HCT116 (cell line): ENCODE data around the gene MAP3K12.

Source experiments
- CEBPB ChIP-seq: IDR thresholded peaks from 2 replicates; pipeline ENCODE4 v1.6.1; 2012; ENCODE audit warnings: low read depth
- EGR1 ChIP-seq: IDR thresholded peaks from 2 replicates; pipeline ENCODE4 v1.6.1; 2012; ENCODE audit warnings: low read depth
- EZH2 ChIP-seq: fragments of 200-600 bp; sonication (generic); IDR thresholded peaks from 2 replicates; pipeline ENCODE4 v1.6.1; 2017; ENCODE audit warnings: antibody characterized with exemption, mixed run types
- JUND ChIP-seq: IDR thresholded peaks from 2 replicates; pipeline ENCODE4 v1.6.1; 2012
- POLR2A ChIP-seq: IDR thresholded peaks from 2 replicates; pipeline ENCODE4 v1.7.0; 2011; ENCODE audit warnings: borderline replicate concordance; ENCODE audit not compliant: insufficient read depth, insufficient read length; ENCODE audit errors: extremely low read depth
- POLR2AphosphoS5 ChIP-seq: IDR thresholded peaks from 2 replicates; pipeline ENCODE4 v1.6.1; 2011; ENCODE audit warnings: mild to moderate bottlenecking, low read depth, low read length, moderate library complexity
- RAD21 ChIP-seq: IDR thresholded peaks from 2 replicates; pipeline ENCODE4 v1.6.1; 2012; ENCODE audit warnings: low read depth, mild to moderate bottlenecking
- SIN3A ChIP-seq: IDR thresholded peaks from 2 replicates; pipeline ENCODE4 v1.6.1; 2012; ENCODE audit warnings: low read depth
- TCF7L2 ChIP-seq: IDR thresholded peaks from 2 replicates; pipeline ENCODE4 v1.7.0; 2011; ENCODE audit warnings: borderline replicate concordance, inconsistent platforms; ENCODE audit not compliant: insufficient read depth, insufficient read length; ENCODE audit errors: extremely low read depth
- YY1 ChIP-seq: IDR thresholded peaks from 2 replicates; pipeline ENCODE4 v1.6.1; 2011; ENCODE audit warnings: low read length, low read depth, moderate library complexity, mild to moderate bottlenecking; ENCODE audit not compliant: insufficient replicate concordance; ENCODE audit errors: extremely low read depth
- ZFX ChIP-seq: fragments of 450-650 bp; IDR thresholded peaks from 2 replicates; pipeline ENCODE4 v1.6.1; 2017
- TF ChIP-seq, protein P1 (sequence below), 3 experiments: fragments of 200-600 bp in 1 of 3; sonication (generic) in 1 of 3; IDR thresholded peaks in 2 of 3; conservative IDR thresholded peaks in 1 of 3; 2 replicates each; pipeline ENCODE4 v1.5.1; 2012 to 2017; ENCODE audit warnings: low read depth in 2 of 3, low read length in 2 of 3, antibody characterized with exemption in 1 of 3, borderline replicate concordance in 1 of 3, control low read depth in 1 of 3, mild to moderate bottlenecking in 1 of 3, mixed read lengths in 1 of 3, mixed run types in 1 of 3, moderate library complexity in 1 of 3; ENCODE audit not compliant: insufficient read depth in 1 of 3
- TF ChIP-seq, protein P2 (sequence below): IDR thresholded peaks from 2 replicates; pipeline ENCODE4 v1.6.1; 2012
- TF ChIP-seq, protein P3 (sequence below): IDR thresholded peaks from 2 replicates; pipeline ENCODE4 v1.6.1; 2012

DNA sequence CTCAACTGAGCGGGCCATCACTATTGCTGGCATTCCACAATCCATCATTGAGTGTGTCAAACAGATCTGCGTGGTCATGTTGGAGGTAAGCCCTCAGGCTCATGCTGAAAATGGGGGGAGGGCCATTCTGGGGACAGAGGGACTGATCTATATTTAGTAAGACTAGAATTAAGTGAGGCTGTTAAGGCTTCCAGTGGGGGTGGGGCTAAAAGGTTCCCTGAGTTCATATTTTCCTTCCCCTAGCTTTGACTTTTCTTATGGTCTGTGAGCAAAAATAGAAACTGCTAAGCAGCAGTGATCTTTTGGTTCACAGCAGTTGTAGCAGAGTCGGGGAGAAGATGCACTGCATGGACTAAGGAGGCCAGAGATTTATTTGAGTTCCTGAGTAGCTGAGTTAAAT lies 38.2 kb downstream of the MAP3K12 start:
- TF ChIP-seq EGR1 (no peak), RAD21 (no peak), EZH2 (no peak), CEBPB (no peak), TCF7L2 (no peak), POLR2A (no peak), ZFX (no peak), YY1 (no peak), POLR2AphosphoS5 (no peak; the same call in 1 of the 2 replicates), SIN3A (no peak), JUND (no peak)
- TF ChIP-seq, protein P1, sequence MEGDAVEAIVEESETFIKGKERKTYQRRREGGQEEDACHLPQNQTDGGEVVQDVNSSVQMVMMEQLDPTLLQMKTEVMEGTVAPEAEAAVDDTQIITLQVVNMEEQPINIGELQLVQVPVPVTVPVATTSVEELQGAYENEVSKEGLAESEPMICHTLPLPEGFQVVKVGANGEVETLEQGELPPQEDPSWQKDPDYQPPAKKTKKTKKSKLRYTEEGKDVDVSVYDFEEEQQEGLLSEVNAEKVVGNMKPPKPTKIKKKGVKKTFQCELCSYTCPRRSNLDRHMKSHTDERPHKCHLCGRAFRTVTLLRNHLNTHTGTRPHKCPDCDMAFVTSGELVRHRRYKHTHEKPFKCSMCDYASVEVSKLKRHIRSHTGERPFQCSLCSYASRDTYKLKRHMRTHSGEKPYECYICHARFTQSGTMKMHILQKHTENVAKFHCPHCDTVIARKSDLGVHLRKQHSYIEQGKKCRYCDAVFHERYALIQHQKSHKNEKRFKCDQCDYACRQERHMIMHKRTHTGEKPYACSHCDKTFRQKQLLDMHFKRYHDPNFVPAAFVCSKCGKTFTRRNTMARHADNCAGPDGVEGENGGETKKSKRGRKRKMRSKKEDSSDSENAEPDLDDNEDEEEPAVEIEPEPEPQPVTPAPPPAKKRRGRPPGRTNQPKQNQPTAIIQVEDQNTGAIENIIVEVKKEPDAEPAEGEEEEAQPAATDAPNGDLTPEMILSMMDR (IDR thresholded peaks at IDR 0.05 in 2 of 3, conservative IDR thresholded peaks at IDR 0.05 in 1 of 3; ENCODE audit: borderline replicate concordance in 1 of 3, insufficient read depth in 1 of 3, low read depth in 2 of 3, low read length in 2 of 3): no peak
- TF ChIP-seq, protein P2, sequence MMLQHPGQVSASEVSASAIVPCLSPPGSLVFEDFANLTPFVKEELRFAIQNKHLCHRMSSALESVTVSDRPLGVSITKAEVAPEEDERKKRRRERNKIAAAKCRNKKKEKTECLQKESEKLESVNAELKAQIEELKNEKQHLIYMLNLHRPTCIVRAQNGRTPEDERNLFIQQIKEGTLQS: no peak
- TF ChIP-seq, protein P3, sequence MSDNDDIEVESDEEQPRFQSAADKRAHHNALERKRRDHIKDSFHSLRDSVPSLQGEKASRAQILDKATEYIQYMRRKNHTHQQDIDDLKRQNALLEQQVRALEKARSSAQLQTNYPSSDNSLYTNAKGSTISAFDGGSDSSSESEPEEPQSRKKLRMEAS: no peak
